GM21619 (cell line): ENCODE measurements around the gene NFKBIA.
"Not testable (repeated sequence)": the region's sequence is repeated elsewhere in the genome, so short reads cannot be mapped to it uniquely, and the experiment has no call there.

Experiments used
- ATAC-seq: cut with Tn5 transposase; IDR thresholded peaks from one replicate; pipeline ENCODE4 v1.9.1; 2021; ENCODE audit not compliant: unreplicated experiment

NFKBIA gene

DNA sequence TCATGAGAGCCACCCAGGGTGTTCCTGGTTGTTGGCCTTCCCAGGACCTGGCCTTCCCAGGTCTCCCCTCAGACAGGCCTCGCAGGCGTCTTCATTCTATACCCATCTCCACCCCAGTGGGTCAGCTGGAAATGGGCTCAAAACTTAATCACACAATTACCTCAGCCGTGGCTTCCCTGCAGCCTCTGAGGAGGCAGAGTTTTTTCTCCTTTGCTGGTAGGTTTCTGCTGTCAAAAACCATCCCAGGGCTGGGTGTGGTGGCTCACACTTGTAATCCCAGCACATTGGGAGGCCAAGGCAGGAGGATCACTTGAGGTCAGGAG, 13.2 kb downstream of the NFKBIA start:
- no peak for ATAC-seq

DNA sequence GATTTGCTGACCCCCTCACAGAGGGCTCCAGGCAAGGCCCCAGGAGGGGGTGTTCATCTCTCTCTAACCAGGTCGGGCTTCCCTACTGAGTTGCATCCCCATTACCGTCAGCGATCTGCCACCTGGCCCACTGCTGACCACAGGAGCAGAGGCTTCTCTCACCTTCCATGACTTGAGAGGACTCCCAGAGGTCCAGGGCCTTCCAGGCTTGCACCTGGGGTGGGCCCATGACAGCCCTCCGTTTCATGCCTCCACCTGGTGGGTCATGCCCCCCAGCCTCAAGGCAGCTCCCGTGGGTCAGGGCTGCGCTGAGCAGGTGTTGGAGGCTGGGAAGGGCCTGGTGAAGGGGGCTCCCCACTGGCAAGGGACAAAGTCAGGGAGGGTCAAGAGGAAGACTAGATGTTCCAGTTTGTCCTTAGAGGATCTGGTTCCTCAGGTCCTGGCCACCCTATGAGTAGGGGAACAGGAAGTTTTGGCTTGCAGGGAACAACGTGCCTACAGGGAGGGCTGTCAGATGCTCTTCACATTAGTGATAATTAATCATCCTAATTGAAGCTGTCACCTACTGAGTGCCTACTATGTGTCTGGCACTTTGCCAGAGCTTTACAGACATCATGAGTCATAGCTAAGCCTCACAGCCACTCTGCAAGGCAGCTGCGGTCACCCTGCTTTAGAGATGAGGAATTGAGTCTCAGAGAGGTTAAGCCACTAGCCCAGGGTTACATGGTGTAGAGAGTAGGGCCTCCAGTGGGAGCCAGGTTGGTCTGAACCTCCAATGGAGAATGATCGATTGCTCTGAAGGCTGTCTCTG, 13.8 kb downstream of the NFKBIA start:
- peak; percentile 67 for ATAC-seq

DNA sequence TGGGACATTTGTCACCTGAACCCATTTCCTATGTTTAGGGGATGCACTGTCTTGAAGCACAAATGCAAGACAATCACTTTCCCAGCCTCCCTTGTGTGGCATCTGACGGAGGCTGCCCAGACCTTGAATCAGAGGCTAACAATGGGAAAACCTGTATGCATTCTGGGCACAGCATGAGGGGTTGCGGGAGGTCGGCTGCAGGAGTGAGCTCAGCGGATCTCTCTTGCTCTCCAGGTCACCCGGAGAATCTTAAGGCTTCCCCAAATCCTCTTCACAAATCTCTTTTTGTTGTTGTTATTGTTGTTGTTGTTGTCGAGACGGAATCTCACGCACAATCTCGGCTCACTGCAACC, 15.3 kb downstream of the NFKBIA start:
- no peak for ATAC-seq

DNA sequence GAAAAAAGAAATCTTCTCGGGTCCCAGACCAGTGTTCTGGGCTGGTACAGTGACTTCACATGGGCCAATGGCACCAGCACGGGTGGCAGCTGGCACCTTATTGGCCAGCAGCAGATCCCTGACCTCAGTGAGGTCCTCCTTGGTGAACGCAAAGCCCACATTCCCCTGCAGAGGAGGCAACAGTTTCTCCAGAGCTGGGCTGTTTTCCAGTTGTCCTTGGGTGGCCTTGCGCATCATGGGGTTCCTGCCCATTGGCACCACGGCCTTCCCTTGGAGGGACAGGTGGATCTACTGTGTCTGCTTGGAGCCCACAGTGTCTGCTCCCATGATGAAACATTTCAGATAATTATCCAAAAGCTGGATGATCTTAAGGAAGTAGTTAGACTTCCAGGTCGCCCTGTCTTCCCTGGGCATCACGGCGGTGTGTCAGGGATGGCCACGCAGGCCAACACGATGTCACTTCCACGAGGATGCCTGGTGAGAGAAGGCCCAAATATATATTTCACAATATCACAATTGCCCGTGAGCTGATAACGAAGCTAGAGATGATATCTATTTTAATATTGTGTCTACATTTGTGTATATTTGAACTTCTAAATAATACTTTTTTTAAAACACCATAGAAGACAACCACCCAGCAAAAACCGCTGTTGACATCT, 15.8 kb downstream of the NFKBIA start:
- no peak for ATAC-seq

DNA sequence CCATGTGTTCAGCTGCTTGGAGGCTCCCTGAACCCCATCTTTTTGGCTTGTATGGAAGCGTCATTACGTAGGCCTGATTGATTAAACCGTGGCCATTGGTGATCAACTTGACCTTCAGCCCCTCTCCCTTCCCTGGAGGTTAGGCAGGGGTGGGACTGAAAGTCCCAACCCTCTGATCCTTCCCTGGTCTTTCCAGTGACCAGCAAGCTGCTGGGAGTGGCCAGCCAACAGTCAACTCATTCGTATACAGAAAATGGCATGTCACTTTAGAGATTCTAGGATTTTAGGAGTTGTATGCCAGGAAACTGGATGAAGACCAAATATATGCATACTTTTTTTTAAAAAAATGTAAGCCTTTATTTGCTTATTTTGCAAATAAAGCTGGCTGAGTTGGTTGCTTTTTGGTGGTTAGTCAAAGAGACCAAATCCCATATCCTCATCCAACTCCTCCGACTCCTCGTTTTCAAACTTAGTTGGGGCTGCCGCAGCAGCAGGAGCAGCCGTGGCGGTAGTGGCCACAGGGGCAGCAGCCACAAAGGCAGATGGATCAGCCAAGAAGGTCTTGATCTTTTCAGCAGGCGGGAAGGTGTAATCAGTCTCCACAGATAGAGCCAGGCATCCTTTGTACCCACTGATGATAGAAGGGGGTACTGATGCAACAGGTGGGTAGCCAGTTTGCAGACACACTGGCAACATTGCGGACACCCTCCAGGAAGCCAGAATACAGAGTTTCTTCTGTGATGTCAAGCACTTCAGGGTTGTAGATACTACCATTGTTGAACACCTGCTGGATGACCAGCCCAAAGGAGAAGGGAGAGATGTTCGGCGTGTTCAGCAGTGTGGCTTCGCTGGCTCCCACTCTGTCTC, 16.6 kb downstream of the NFKBIA start:
- ATAC-seq: no peak

DNA sequence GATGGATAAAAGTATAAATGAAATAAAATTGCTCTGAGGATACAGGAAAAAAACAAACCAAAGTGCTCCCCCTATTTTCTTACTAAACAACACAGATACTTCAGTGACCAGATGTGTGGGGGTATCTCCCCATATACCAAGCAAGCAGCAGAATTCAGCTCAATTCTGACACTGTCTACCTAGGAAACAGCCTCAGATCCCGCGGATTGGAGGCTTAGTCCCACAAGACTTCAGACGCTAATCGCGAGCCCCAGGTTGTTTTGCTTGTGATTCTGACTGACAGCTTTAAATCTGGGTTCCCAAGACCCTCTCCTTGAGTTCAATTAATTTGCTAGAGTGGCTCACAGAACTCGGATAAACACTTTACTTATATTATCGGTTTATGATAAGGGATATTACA, 17.3 kb downstream of the NFKBIA start:
- ATAC-seq: no peak

DNA sequence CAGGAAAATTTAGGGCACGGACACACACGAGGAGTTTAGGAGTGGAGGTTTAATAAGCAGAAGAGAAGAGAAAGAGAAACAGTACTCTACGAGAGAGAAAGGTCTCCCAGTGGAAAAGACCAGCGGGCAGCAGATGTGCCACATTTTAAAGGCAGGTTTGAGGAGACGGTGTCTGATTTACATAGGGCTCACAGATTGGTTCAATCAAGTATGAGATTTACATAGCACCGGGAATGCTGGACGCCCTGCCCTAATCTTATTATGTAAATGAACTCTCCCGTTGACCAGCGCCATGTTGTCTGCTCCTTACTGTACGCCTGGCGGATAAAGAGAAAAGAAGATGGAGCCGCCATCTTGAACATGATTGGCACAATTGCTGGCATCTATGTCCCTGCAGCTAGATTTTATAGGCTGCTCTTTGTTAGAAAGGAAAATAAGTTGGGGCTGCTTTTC, 17.9 kb downstream of the NFKBIA start:
- no peak for ATAC-seq

DNA sequence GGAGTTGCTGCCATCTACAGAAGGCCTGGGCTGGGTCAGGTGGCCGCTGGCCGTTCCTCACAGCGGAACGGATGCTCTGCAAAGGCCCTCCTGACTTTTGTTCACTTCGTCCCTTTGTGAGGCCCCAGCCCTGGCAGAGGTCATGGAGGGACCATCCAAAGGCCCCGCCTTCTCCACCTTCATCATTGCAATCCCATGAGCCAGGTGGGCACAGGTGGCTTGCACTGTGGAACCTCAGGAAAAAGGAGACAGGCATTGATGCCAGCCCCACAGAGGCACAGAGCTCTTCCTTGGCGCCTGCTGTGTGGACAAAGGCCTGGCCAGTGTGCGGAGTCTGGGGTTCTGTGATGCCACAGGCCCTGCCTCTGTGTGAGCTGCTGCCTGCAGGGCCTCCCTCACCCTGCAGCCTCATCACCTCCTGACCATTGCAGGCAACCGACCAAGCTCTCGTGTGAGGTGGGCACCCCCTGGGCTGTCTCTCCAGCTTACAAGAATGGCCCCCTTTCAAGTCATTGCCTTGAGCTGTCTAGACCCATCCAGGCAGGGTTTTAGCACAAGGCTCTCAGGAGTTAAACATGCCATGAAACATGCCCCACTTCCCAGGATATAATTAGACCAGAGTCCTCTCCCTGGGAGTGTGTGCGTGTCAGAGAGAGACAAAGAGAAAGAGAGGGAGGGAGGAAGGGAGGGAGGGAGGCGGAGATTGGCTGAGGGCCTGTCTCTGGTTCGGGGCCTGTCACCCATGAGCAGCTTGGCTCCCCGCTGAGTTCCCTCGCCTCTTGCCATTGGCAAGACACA, 19.3 kb downstream of the NFKBIA start:
- ATAC-seq: no peak

DNA sequence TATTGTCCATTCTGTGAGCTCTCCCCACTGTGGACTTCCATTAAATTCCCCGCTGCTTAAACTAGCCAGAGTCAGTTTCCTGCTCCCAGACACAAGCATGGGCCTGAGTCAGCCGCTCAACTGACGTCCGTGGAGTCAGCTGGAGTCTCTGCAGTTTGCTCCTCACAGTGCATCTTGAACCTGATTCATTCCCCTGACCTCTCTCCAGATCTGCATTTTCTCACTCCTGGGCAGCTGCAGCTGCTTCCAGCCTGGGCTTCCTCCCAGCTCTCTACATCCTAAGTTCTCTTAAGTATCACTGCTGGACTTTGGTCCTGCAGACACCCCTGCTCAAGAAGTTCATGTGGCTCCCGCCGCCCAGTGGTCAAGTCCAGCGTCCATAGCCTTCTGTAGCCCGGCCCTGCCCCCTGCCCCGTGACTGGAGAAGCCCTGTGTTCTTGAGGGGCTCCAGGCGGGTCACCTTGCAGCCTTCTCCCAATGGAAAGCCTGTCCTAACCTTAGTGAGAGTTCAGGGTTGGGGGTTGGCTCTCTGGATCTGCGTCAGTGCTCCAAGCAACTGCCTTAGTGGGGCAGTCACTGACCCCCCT, 20.0 kb downstream of the NFKBIA start:
- no peak for ATAC-seq

DNA sequence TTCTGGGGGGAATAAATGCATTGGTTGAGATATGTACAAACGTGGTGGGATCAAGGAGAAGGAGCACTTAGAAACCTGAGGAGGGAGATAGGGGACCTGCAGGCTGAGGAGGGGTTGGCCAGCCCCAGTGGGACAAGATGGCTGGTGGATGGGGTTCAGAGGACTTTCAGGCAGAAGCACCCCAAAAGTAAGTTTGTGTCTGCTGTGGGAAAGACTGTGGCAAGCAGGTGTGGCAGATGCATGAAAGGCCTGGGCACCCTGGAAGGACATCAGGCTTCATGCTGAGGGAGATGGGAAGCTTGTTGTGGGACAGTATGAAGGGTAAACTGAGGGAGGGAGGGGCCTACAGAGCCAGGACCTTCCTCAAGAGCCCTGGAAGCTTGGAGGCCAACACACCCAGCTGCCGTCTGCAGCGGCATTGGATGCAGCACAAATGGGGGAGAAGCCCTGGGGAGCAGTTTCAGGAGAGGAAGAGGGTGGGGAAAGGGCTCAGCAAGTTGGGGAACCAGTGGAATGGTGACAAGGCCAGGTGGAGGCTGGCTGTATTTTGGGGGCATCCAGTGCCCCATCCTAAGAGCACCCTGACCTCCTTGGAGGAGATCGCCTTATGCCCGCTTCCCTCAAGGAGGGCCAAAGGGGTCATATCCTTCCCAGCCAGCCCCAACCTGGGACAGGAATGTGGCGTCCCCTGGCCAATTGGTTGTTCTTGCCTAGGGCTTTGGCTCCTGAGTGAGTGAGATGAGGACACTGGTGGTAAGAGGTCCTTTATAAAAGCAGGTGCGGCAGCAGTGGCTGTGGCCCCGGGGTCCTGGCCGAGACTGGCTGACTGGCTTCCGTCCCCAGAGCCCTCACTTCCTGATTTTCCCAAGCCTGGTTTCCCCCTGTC, 20.7 kb downstream of the NFKBIA start:
- no peak for ATAC-seq

DNA sequence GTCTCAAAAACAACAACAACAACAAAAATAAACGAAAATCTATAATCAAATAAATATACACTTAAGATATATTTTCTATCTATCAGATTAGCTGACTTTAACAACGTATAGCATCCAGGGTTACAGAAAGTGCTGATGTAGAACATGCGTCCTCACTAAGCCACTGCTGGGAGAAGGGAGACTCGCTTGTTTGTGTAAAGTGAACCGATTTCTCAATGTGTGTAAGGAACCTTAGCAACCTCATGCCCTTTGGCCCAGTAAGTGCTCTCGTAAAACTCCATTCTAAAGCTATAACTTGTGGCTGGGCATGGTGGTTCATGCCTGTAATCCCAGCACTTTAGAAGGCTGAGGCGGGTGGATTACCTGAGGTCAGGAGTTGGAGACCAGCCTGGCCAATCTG, 23.8 kb downstream of the NFKBIA start:
- no peak for ATAC-seq

DNA sequence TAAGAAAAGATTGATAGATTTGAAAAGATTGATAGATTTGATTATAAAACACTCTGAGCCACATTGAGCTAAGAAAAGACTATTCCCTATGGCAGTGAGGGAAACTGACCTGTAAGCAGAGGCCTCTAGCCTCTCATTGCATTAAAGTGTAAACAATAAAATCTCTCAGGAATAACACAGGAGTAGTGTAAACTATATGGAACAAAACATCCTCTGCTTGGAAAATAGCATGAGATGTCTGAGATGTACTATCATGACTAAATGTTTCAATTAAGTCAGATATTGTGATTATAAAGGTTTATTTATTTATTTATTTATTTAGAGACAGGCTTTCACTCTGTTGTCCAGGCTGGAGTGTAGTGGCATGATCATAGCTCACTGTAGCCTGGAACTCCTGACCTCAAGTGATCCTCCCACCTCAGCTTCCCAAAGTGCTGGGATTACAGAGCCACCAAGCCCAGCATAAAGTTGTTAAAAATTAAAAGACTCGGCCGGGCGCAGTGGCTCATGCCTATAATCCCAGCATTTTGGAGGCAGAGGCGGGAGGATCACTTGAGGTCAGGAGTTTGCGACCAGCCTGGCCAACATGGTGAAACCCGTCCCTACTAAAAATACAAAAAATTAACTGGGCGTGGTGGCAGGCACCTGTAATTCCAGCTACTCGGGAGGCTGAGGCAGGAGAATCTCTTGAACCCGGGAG, 25.2 kb downstream of the NFKBIA start:
- ATAC-seq: not testable (repeated sequence)

DNA sequence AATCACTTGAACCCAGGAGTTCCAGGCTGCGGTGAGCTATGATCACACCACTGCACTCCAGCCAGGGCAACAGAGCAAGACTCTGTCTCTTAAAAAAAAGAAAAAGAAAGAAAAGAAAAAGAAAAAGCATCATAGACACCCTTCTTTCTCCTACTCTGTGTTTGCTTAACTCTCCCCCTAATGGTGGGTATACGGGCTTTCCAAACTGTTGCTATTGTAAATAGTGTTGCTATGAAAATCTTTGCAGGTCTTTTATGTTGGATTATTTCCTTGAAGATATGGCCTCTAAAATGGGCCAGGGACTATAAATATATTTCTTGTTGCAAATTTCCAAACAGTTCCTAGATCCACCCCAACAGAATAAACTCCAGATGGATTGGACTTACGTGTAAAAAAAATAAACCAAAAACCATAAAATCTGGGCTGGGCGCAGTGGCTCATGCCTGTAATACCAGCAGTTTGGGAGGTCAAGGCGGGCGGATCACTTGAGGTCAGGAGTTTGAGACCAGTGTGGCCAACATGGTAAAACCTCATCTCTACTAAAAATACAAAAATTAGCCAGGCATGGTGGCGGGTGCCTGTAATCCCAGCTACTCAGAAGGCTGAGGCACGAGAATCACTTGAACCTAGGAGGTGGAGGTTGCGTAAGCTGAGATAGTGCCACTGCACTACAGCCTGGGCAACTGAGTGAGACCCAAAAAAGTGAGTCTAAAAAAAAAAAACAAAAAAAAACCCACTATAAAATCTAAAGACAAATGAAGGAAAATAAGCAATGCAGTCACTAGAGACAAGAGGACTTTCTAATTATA, 25.9 kb downstream of the NFKBIA start:
- ATAC-seq: no peak

DNA sequence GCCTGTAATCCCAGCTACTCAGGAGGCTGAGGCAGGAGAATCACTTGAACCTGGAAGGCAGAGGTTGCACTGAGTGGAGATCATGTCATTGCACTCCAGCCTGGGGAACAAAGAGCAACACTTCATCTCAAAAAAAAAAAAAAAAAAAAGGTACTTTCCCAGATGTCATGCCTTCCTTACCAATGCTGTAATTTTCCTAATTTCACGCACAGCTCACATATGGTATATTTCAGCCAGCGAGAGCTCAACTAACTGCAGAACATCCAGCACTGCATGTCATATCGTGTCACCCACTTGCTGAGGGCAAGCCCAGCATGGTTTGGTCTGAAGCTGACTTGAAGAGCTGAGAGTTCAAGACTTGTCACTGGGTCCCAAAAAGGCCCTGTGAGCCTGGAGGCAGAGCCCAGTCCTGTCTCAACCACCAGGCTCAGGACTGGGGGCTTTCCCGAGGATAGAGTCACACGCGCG, 29.0 kb downstream of the NFKBIA start:
- no peak for ATAC-seq

DNA sequence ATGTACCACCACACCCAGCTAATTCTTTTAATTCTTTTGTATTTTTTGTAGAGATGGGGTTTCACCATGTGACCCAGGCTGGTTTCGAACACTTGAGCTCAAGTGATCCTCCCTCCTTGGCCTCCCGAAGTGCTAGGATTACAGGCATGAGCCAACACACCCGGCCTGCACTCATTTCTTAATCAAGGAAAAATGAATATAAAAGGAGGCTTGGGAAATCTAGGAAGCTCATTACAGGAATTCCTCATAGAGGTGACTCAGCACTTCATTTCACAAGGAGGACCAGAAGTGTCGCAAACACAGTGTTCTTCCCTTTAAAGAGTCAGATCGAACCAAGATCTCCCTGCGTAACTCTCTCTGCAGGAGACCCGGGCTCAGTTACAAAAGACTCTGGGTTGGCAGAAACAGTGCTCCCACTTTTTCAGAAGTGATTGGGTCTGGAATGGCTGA, 30.3 kb downstream of the NFKBIA start:
- ATAC-seq: no peak

DNA sequence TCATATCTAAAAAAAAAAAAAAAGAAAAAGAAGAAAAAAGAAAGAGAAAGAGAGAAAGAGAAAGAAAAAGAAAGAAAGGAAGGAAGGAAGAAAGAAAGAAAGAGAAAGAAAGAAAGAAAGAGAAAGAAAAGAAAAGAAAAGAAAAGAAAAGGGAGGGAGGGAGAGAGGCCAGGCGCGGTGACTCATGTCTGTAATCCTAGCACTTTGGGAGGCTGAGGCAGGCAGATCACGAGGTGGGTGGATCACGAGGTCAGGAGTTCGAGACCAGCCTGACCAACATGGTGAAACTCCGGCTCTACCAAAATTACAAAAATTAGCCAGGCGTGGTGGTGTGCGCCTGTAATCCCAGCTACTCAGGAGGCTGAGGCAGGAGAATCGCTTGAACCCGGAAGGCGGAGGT, 31.3 kb downstream of the NFKBIA start:
- ATAC-seq: not testable (repeated sequence)

DNA sequence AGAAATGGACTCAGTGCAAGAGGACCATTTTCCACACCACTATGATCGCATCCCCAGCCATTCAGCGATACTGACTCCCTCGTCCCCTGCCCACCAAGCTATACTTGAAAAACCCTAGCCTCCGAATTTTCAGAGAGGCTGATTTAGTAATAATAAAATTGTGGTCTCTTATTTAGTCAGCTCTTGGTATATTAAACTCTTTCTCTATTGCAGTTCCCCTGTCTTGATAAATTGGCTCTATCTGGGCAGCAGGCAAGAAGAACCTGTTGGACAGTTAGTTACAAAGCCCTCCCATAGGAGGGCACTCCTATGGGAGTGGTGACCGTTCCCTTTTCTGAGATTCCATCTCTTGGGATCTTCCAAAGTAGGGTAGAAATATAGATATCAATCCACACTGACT, 33.6 kb downstream of the NFKBIA start:
- ATAC-seq: no peak

DNA sequence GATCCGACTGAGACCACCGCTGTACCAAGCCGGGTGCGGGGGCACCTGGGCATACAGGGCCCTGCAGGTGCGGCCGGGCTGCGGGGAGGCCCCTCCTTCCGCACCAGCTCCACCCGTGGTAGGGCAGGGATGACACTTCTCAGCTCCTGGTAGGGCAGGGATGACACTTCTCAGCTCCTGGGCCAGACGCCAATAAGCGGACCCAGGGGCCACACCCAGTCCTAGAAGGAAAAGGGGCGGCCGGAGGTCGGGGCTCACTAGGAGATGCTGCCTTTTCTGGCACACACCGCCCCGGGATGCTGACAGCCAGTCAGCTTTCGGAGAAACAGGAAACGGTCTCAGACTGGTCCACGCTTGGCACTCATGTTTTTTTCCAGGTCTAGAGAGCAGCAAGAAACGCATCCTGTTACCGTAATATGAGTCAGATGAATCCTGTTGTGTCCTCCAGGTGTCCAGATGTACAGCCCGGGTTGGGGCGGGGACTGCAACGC, 34.8 kb downstream of the NFKBIA start:
- ATAC-seq: no peak
